ENCODE measurements around the gene RHBDL3.

GRCh38 chr17:32226886-32227285 lies 38.7 kb upstream of the RHBDL3 start:
- no peak for TF ChIP-seq EZH2 (IDR thresholded peaks at IDR 0.05; ENCODE audit: borderline replicate concordance, low read depth, low read length, poor library complexity, severe bottlenecking)
- TF ChIP-seq, protein P1, sequence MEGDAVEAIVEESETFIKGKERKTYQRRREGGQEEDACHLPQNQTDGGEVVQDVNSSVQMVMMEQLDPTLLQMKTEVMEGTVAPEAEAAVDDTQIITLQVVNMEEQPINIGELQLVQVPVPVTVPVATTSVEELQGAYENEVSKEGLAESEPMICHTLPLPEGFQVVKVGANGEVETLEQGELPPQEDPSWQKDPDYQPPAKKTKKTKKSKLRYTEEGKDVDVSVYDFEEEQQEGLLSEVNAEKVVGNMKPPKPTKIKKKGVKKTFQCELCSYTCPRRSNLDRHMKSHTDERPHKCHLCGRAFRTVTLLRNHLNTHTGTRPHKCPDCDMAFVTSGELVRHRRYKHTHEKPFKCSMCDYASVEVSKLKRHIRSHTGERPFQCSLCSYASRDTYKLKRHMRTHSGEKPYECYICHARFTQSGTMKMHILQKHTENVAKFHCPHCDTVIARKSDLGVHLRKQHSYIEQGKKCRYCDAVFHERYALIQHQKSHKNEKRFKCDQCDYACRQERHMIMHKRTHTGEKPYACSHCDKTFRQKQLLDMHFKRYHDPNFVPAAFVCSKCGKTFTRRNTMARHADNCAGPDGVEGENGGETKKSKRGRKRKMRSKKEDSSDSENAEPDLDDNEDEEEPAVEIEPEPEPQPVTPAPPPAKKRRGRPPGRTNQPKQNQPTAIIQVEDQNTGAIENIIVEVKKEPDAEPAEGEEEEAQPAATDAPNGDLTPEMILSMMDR (conservative IDR thresholded peaks at IDR 0.05; ENCODE audit: low read depth, low read length), result no peak

All from A673 (cell line).